ENCODE data around the gene ZNF821.

DNA sequence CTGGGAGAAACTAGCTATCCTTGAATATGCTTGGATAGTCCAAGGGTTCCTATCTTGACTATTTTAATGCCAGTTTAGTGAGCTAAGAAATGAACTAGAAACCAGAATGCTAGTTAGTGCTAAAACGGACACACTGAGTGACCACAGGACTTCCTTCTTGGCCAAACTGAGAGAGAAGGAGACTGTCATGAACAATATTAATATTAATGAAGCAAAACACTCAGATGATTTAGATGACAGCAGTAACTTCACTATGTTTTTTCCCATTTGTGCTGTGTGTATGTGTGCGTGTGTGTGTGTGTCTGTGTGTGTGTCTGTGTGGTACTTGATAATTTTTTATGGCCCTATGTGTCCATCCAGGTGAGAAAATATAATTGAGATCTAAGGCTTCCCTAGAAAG lies 40.4 kb downstream of the ZNF821 start:
- TF ChIP-seq SIN3A (IDR thresholded peaks at IDR 0.05; ENCODE audit: low read depth) (no peak), CBX3 (IDR thresholded peaks at IDR 0.05; ENCODE audit: low read depth) (no peak), EZH2phosphoT487 (IDR thresholded peaks at IDR 0.05; ENCODE audit: borderline replicate concordance) (no peak), EZH2 (IDR thresholded peaks at IDR 0.05) (no peak)
- TF ChIP-seq, protein P1, sequence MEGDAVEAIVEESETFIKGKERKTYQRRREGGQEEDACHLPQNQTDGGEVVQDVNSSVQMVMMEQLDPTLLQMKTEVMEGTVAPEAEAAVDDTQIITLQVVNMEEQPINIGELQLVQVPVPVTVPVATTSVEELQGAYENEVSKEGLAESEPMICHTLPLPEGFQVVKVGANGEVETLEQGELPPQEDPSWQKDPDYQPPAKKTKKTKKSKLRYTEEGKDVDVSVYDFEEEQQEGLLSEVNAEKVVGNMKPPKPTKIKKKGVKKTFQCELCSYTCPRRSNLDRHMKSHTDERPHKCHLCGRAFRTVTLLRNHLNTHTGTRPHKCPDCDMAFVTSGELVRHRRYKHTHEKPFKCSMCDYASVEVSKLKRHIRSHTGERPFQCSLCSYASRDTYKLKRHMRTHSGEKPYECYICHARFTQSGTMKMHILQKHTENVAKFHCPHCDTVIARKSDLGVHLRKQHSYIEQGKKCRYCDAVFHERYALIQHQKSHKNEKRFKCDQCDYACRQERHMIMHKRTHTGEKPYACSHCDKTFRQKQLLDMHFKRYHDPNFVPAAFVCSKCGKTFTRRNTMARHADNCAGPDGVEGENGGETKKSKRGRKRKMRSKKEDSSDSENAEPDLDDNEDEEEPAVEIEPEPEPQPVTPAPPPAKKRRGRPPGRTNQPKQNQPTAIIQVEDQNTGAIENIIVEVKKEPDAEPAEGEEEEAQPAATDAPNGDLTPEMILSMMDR (IDR thresholded peaks at IDR 0.05 in 2 of 3, conservative IDR thresholded peaks at IDR 0.05 in 1 of 3; ENCODE audit: borderline replicate concordance in 1 of 3, insufficient read depth in 1 of 3, low read depth in 2 of 3, low read length in 2 of 3), result no peak
